ENCODE data around the gene SPEG. TPM values are rescaled to one million over a fixed set of nuclear protein-coding genes. Genes with fewer than 3 reads are reported as not detected.

SPEG gene
- total and polyA plus RNA-seq, 2 donors (not counting 3 experiments of a cell fraction or from before 2014, with no cell fraction given), result 0.84 to 3.5 TPM

DNA sequence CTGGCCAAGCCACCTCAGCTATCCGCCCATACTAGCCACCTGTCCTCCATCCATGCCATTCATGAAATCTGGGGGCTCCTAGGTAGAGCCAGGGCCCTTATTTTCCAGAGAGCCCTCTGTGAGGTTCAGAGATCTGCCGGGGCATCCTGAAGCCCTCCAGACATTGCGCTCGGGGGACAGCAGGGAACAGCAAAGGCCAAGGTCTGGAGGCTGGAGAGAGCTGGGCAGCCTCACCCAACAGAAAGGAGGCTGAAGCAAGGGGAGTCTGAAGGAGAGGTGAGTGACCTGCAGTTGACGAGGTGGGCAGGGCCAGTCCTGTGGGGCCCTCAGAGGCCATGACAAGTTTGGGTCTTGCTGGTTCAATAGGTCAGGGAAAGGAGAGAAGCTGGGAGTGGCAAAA is 25.0 kb upstream of the SPEG start:
- dilution Hi-C loops (cut with MboI; ENCODE audit: extremely low pct_ligation_motif_present, low sequenced_read_pairs), result no loop called here
- Histone ChIP-seq H3K4me2 (ENCODE audit: insufficient read depth, low read length) (no peak overlapping the region), H4K20me1 (replicated peaks; ENCODE audit: control insufficient read depth, extremely low read depth, insufficient read depth, low read length) (no peaks in the 10 kb centered on the region), H3K9me3 (replicated peaks; ENCODE audit: control insufficient read depth, insufficient read depth, low read length) (no peaks in the 10 kb centered on the region), H3K4me1 (ENCODE audit: control insufficient read depth, extremely low read depth, insufficient read depth, low read length) (peaks cover 2% of the 10 kb centered on the region), H3K9me1 (replicated peaks; ENCODE audit: control insufficient read depth, extremely low read depth, insufficient read depth, low read length) (no peaks in the 10 kb centered on the region), H3K27ac (ENCODE audit: insufficient read depth, low read depth, low read length) (no peak overlapping the region), H3K4me3 (replicated peaks in 1 of 3; ENCODE audit: insufficient read depth in 1 of 3, low read depth in 1 of 3, low read length in 3 of 3) (no peak overlapping the region), H3K9ac (replicated peaks; ENCODE audit: extremely low read depth, insufficient read depth, low read length) (no peak overlapping the region), H3K79me2 (ENCODE audit: control insufficient read depth, insufficient read depth, low read length) (no peaks in the 10 kb centered on the region), H2AFZ (ENCODE audit: low read depth, low read length) (no peak overlapping the region), H3K36me3 (ENCODE audit: control insufficient read depth in 2 of 2, extremely low read depth in 1 of 2, insufficient read depth in 2 of 2, low read length in 2 of 2) (no peaks in the 10 kb centered on the region), H3K27me3 (ENCODE audit: control insufficient read depth in 2 of 2, insufficient read depth in 2 of 2, low read length in 2 of 2) (peaks cover 5 to 7% of the 10 kb centered on the region in 2 experiments)
- no peak for DNase-seq (ENCODE audit: low read depth, low spot score)
- ChIA-PET POLR2A (no interaction called here), CTCF (interaction anchor here (5.0 kb wide), 1 partner anchor 120 kb away, joined by 29 read pairs; no protein-coding TSS in a partner anchor)
- BruUV-seq (replicated peaks), result no TSS peak
- TF ChIP-seq POLR2AphosphoS5 (IDR thresholded peaks at IDR 0.05; ENCODE audit: insufficient read depth, low read depth, low read length) (no peak), GATA2 (IDR thresholded peaks at IDR 0.05; ENCODE audit: insufficient read depth, insufficient read length, low read depth, low read length) (no peak), JUN (IDR thresholded peaks at IDR 0.05; ENCODE audit: borderline replicate concordance, insufficient read depth, insufficient read length, low read depth) (no peak), EZH2 (IDR thresholded peaks at IDR 0.05; ENCODE audit: borderline replicate concordance, low read depth, low read length, severe bottlenecking) (no peak), MYC (IDR thresholded peaks at IDR 0.05; ENCODE audit: low read depth, low read length) (no peak), POLR2A (IDR thresholded peaks at IDR 0.05; ENCODE audit: low read depth, low read length) (no peak), FOS (IDR thresholded peaks at IDR 0.05; ENCODE audit: borderline replicate concordance, insufficient read depth, low read length) (no peak)
- TF ChIP-seq, protein P1, sequence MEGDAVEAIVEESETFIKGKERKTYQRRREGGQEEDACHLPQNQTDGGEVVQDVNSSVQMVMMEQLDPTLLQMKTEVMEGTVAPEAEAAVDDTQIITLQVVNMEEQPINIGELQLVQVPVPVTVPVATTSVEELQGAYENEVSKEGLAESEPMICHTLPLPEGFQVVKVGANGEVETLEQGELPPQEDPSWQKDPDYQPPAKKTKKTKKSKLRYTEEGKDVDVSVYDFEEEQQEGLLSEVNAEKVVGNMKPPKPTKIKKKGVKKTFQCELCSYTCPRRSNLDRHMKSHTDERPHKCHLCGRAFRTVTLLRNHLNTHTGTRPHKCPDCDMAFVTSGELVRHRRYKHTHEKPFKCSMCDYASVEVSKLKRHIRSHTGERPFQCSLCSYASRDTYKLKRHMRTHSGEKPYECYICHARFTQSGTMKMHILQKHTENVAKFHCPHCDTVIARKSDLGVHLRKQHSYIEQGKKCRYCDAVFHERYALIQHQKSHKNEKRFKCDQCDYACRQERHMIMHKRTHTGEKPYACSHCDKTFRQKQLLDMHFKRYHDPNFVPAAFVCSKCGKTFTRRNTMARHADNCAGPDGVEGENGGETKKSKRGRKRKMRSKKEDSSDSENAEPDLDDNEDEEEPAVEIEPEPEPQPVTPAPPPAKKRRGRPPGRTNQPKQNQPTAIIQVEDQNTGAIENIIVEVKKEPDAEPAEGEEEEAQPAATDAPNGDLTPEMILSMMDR (IDR thresholded peaks at IDR 0.05; ENCODE audit: extremely low read depth in 1 of 2, insufficient read depth in 1 of 2, low read depth in 1 of 2, low read length in 2 of 2), result no peak
- TF ChIP-seq, protein P2, sequence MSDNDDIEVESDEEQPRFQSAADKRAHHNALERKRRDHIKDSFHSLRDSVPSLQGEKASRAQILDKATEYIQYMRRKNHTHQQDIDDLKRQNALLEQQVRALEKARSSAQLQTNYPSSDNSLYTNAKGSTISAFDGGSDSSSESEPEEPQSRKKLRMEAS (IDR thresholded peaks at IDR 0.05; ENCODE audit: insufficient read depth, insufficient read length), result no peak
- no peak for FAIRE-seq
- intact Hi-C loops (cut with micrococcal nuclease), result no loop called here
